Measurements from ENCODE around the gene BRD4. TPM values are rescaled to one million over a fixed set of nuclear protein-coding genes. Genes with fewer than 3 reads are reported as not detected.

The BRD4 gene
- total and polyA plus RNA-seq, 2 experiments from 2014 or later = 63.8 to 115 TPM

- H2AFZ ChIP-seq = no peak overlapping the region
- Mint-ChIP-seq H3K27ac (no peak overlapping the region), H3K36me3 (ENCODE audit: low read depth) (peaks cover 23% of the 10 kb centered on the region), H3K4me1 (peaks cover 82% of the 10 kb centered on the region), H3K4me3 (no peak overlapping the region), H3K27me3 (ENCODE audit: insufficient read depth, low read depth, poor library complexity) (peaks cover 10% of the 10 kb centered on the region), H3K9me3 (no peaks in the 10 kb centered on the region)
- H3K4me3 ChIP-seq = no peak overlapping the region
- peaks cover 69% of the 10 kb centered on the region for H3K4me1 ChIP-seq (ENCODE audit: insufficient read depth)
- H3K27ac ChIP-seq (ENCODE audit: low read depth) = peak overlapping the region; percentile 86; the same call in 1 of the 2 replicates
- peaks cover 4% of the 10 kb centered on the region for H3F3A ChIP-seq (replicated peaks; ENCODE audit: low read depth)
- ATAC-seq (no peak), DNase-seq (ENCODE audit: low spot score) (no peak)
- no peak overlapping the region for H3K4me2 ChIP-seq
- H3K79me2 ChIP-seq (replicated peaks; ENCODE audit: insufficient read depth) = peaks cover 100% of the 10 kb centered on the region
- no peaks in the 10 kb centered on the region for H3K36me3 ChIP-seq (ENCODE audit: insufficient read depth)
- peaks cover 93% of the 10 kb centered on the region for H4K20me1 ChIP-seq (replicated peaks; ENCODE audit: insufficient read depth)
- TF ChIP-seq NANOG (IDR thresholded peaks at IDR 0.05; ENCODE audit: borderline replicate concordance) (no peak), JUNB (IDR thresholded peaks at IDR 0.05; ENCODE audit: unreplicated experiment) (no peak), CTCF (conservative IDR thresholded peaks at IDR 0.05; ENCODE audit: low read depth in 2 of 2) (no peak), CREB1 (CRISPR knock-in tag; IDR thresholded peaks at IDR 0.05; ENCODE audit: low read depth) (no peak)
- H3K27me3 ChIP-seq (ENCODE audit: insufficient read depth) = no peaks in the 10 kb centered on the region
- H3K9me2 ChIP-seq (ENCODE audit: insufficient read depth) = no peaks in the 10 kb centered on the region
Observed at GRCh38 chr19:15296353-15296752, 36.0 kb downstream of the BRD4 start.

GRCh38 chr19:15294561-15294990, 37.8 kb downstream of the BRD4 start:
- no peaks in the 10 kb centered on the region for H3K9me3 Mint-ChIP-seq
- TF ChIP-seq EZH2 (IDR thresholded peaks at IDR 0.05; ENCODE audit: low read depth, unreplicated experiment) (no peak), STAT1 (IDR thresholded peaks at IDR 0.05; ENCODE audit: unreplicated experiment) (no peak), ZNF462 (CRISPR knock-in tag; IDR thresholded peaks at IDR 0.05) (no peak), NANOG (IDR thresholded peaks at IDR 0.05; ENCODE audit: borderline replicate concordance) (no peak), EZH2phosphoT487 (IDR thresholded peaks at IDR 0.05; ENCODE audit: unreplicated experiment) (no peak), ZNF331 (CRISPR knock-in tag; IDR thresholded peaks at IDR 0.05; ENCODE audit: low read depth) (no peak), ZNF114 (CRISPR knock-in tag; IDR thresholded peaks at IDR 0.05) (no peak), CREB1 (CRISPR knock-in tag; IDR thresholded peaks at IDR 0.05; ENCODE audit: low read depth) (no peak), REST (IDR thresholded peaks at IDR 0.05; ENCODE audit: unreplicated experiment) (no peak)

More at GRCh38 chr19:15294561-15294990, 37.8 kb downstream of the BRD4 start:
- Mint-ChIP-seq H3K36me3 (ENCODE audit: low read depth) (peaks cover 23% of the 10 kb centered on the region), H3K4me1 (peaks cover 90% of the 10 kb centered on the region), H3K27me3 (ENCODE audit: insufficient read depth, low read depth, poor library complexity) (peaks cover 10% of the 10 kb centered on the region), H3K4me3 (no peak overlapping the region), H3K27ac (peak overlapping the region; percentile 9; the same call in 1 of the 2 replicates)
- Histone ChIP-seq H3K36me3 (ENCODE audit: insufficient read depth) (no peaks in the 10 kb centered on the region), H2AFZ (no peak overlapping the region), H3K79me2 (replicated peaks; ENCODE audit: insufficient read depth) (peaks cover 100% of the 10 kb centered on the region), H3K4me1 (ENCODE audit: insufficient read depth) (peaks cover 87% of the 10 kb centered on the region), H3K9me2 (ENCODE audit: insufficient read depth) (no peaks in the 10 kb centered on the region), H3K4me3 (no peak overlapping the region), H3K4me2 (peak overlapping the region; percentile 39; the same call in 1 of the 2 replicates), H4K20me1 (replicated peaks; ENCODE audit: insufficient read depth) (peaks cover 95% of the 10 kb centered on the region), H3K27me3 (ENCODE audit: insufficient read depth) (no peaks in the 10 kb centered on the region), H3F3A (replicated peaks; ENCODE audit: low read depth) (peaks cover 4% of the 10 kb centered on the region), H3K27ac (ENCODE audit: low read depth) (0 out of 2 replicates have a peak overlapping the region, but pooled peaks have one; percentile 36)
- ATAC-seq = no peak
- DNase-seq (ENCODE audit: low spot score) = no peak
